Measurements from ENCODE around the gene PRSS50. TPM values are rescaled to one million over a fixed set of nuclear protein-coding genes. Genes with fewer than 3 reads are reported as not detected.

PRSS50 gene
- total RNA-seq, 1 donor from 2014 or later = 0.20 TPM

DNA sequence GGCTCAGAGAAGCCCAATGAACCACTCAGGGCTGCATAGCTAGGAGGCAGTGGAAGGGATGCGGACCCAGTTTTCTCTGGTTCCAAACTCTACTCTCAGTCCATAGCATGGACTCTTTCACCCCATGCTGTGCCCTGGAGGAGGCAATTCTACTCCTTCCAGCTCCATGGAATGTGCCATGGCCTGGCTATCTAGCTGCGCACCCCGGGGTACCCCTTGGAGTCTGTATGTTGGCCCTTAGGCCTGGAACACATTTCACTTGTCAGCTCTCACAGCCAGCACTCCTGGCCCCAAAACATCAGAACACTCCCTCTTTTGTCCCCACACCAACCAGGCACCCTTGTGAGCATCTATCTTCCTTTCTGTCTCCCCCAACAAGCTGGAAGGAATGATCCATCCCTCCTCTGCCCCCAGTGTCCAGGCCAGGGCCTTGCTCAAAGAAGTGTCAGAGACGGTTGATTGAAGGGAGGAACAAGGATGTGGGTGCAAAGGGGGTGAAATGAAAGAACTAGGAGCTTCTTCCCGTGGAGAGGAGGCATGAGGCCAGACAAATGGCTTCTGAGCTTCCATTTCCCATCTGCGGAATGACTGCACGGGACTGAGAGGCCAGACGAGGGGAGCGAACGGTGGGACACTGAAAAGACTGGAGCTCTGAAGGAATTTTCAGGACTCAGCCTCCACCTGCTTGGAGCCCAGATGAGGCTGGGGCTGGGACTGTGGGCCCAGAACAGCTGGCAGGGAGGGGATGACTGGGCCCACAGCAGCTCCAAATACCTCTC, 2.8 kb downstream of the PRSS50 start:
- DNase-seq (no peak), ATAC-seq (no peak)
- no peaks in the 10 kb centered on the region for H3K4me1 ChIP-seq
- H3K27me3 ChIP-seq = no peaks in the 10 kb centered on the region
- TF ChIP-seq CTCF (IDR thresholded peaks at IDR 0.05) = no peak
- no peak overlapping the region for H3K27ac ChIP-seq
- no peaks in the 10 kb centered on the region for H3K9me3 ChIP-seq
- H3K36me3 ChIP-seq = no peaks in the 10 kb centered on the region
- intact Hi-C loops (cut with DNase I) = no loop called here
- no peak overlapping the region for H3K4me3 ChIP-seq

DNA sequence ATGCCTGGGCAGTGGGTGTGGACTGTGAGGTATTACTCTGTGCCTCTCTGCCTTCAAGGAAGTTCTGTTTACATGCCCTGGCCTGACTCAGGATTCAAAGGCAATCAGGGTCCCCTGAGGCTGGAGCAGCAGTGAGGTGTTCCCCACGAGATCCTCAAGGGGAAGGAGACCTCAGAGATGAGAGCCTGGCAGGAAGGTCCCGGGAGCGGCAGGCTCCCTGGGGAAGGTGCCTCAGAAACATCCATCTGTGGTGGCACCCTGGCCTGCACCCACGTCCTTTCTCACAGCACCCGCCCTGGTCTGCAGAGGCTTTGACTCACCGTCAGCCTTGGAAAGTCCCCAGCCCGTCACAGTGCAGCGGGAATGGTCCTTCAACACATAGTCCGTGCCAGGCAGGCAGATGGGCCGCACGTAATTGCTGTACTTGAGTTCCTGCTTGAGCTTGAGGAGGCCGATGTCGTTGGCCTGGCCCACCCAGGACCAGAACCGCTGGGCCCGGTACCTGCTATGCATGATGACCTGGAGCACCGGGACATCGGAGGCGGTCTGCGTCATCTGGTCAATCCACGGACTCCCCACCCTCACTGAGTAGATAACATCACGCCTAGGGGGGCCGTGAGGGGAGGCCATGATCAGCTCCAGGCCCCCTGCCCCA, 3.6 kb downstream of the PRSS50 start:
- H3K27me3 ChIP-seq = no peaks in the 10 kb centered on the region
- no peaks in the 10 kb centered on the region for H3K36me3 ChIP-seq
- H3K27ac ChIP-seq = no peak overlapping the region
- no peak overlapping the region for H3K4me3 ChIP-seq
- ATAC-seq (peak; percentile 59), DNase-seq (peak; percentile 73)
- intact Hi-C loops (cut with DNase I) = no loop called here
- no peak for TF ChIP-seq CTCF (IDR thresholded peaks at IDR 0.05)
- no peaks in the 10 kb centered on the region for H3K9me3 ChIP-seq
- H3K4me1 ChIP-seq = no peaks in the 10 kb centered on the region

DNA sequence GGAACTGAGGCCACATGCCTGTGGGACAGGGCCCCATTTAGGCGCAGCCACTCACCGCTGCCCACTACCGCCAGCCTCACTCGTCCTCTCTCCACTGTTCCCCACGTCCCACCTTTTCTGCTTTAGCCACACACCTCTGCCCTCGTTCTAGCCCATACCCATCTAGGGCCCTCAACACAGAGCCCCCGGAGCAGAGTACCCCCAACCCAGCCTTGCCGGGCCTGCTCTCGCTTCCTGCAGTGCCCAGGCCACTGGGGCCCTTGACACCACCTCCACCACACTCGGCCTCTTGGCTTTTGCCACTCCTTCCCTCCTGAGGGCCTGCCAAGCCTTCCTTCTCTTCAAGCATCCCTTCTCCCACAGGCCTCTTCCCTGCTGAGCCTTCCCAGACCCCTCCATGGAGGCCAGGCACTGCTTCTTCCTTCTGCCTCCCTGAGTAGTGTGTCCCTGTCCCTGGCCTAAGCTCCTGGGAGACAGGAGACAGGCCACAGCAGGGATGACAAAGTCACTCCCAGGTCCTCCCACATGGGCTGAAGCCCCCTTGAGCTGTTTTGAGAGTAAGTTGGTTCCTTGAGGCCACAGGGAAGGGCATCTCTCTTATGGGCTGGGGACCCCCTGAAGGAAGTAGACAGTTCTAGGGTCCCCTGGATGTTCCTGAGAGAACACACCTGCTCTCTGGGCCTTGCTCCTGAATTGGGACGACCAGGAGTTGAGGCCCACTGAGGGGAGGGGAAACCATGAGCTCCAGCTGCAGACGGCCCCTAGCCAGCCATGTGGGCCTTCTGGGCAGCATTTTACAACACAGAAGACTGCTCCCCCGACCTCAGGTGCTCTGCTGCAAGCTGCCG, 4.4 kb downstream of the PRSS50 start:
- no peak overlapping the region for H3K27ac ChIP-seq
- DNase-seq = peak; percentile 43
- H3K9me3 ChIP-seq = no peaks in the 10 kb centered on the region
- ATAC-seq = no peak
- no peak for TF ChIP-seq CTCF (IDR thresholded peaks at IDR 0.05)
- no peaks in the 10 kb centered on the region for H3K36me3 ChIP-seq
- no peaks in the 10 kb centered on the region for H3K27me3 ChIP-seq
- intact Hi-C loops (cut with DNase I) = no loop called here
- H3K4me1 ChIP-seq = no peaks in the 10 kb centered on the region
- no peak overlapping the region for H3K4me3 ChIP-seq

DNA sequence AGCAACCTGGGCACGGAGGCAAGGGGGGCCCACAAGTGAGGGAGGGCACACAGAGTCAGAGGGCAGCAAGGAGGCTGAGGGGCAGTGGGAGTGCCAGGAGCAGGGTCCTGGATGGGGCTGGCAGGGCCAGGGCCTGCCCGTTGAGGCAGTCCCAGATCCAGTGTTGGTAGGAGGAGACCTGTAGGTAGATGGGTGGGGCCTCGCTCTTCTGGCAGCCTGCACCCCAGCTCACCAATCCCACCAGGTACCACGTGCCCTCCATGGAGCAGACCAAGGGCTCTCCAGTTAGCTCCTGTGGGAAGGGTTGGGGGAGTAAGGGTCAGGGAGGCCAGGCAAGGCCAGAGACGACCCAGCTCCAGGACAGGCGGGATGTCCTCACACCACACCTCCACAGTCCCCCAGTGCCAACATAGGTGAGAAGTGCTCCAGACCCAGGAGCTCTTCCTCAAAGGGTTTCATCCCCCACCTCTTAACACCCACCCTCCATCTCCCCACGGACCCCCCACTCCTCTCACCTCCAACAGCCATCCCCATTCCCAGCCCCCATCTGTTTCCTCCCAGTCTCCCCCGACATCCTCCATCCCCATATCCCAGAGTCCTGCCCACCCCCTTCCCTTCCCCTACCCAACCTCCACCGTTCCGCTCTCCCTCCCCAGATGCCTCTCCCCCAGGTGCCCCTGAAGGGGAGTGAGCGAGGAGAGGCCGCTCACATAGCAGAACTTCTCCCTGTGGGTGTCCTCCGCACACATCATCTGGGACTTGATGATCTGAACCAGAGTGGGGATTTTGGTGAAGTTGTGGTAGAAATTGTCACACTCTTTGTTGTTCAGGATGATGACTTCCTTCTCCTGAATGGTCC, 5.2 kb downstream of the PRSS50 start:
- no peak for TF ChIP-seq CTCF (IDR thresholded peaks at IDR 0.05)
- no peaks in the 10 kb centered on the region for H3K9me3 ChIP-seq
- DNase-seq = peak; percentile 46
- no peak for ATAC-seq
- H3K27me3 ChIP-seq = no peaks in the 10 kb centered on the region
- no peak overlapping the region for H3K27ac ChIP-seq
- H3K4me3 ChIP-seq = no peak overlapping the region
- H3K4me1 ChIP-seq = no peaks in the 10 kb centered on the region
- intact Hi-C loops (cut with DNase I) = no loop called here
- no peaks in the 10 kb centered on the region for H3K36me3 ChIP-seq

DNA sequence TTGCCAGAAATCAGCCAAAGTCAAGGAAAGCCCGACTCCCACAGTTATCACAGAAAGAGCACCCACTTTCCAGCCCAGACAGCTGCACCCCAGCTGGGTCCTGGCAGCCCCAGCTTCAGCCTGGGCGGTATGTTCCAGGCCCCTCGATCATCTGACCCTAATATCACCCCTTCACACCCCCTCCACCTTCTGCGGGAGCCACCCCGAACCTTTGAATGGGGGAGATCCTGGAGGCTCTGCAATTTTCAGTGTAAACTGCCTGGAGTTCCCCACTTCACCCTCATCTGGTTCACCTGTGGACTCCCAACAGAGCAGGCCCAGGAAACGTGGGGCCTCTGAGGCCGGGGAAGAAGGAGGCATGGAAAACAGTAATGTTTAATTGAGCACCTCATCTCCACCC, 5.9 kb downstream of the PRSS50 start:
- H3K27me3 ChIP-seq = no peaks in the 10 kb centered on the region
- TF ChIP-seq CTCF (IDR thresholded peaks at IDR 0.05) = no peak
- no peak overlapping the region for H3K4me3 ChIP-seq
- DNase-seq (no peak), ATAC-seq (no peak)
- H3K27ac ChIP-seq = no peak overlapping the region
- H3K4me1 ChIP-seq = no peaks in the 10 kb centered on the region
- no peaks in the 10 kb centered on the region for H3K9me3 ChIP-seq
- intact Hi-C loops (cut with DNase I) = no loop called here
- no peaks in the 10 kb centered on the region for H3K36me3 ChIP-seq

All from upper lobe of right lung (tissue), 1 donor.